Osteoblast (primary cell): ENCODE measurements around the gene CPLX3. TPM values are rescaled to one million over a fixed set of nuclear protein-coding genes. Genes with fewer than 3 reads are reported as not detected.

Experiments used
- DNase-seq: peaks from one replicate; pipeline ENCODE4 v3.0.0; 2011; ENCODE audit warnings: low spot score, mixed read lengths; ENCODE audit not compliant: insufficient read length; ENCODE audit errors: missing footprints
- H2AFZ ChIP-seq: 2 replicates; pipeline ENCODE4 v1.6.0; 2011; ENCODE audit warnings: mild to moderate bottlenecking, low read length
- H3K27ac ChIP-seq: 2 replicates; pipeline ENCODE4 v1.5.1; 2011; ENCODE audit warnings: mild to moderate bottlenecking, low read depth, low read length, moderate library complexity
- H3K27me3 ChIP-seq: 2 replicates; pipeline ENCODE4 v1.6.0; 2012; ENCODE audit warnings: mild to moderate bottlenecking, control low read depth, inconsistent platforms, low read length, moderate library complexity; ENCODE audit not compliant: insufficient read depth
- H3K36me3 ChIP-seq: 2 replicates; pipeline ENCODE4 v1.5.1; 2011; ENCODE audit warnings: mild to moderate bottlenecking, low read length, control low read depth, moderate library complexity; ENCODE audit not compliant: insufficient read depth
- H3K4me1 ChIP-seq: 2 replicates; pipeline ENCODE4 v1.5.1; 2011; ENCODE audit warnings: mild to moderate bottlenecking, low read length, control low read depth, moderate library complexity; ENCODE audit not compliant: insufficient read depth
- H3K4me2 ChIP-seq: 2 replicates; pipeline ENCODE4 v1.6.0; 2011; ENCODE audit warnings: mild to moderate bottlenecking, low read length; ENCODE audit not compliant: insufficient read depth
- H3K4me3 ChIP-seq: fragments of 200-600 bp; sonication (generic); 3 replicates; pipeline ENCODE4 v1.5.1; 2012; ENCODE audit warnings: mild to moderate bottlenecking, low read length, inconsistent platforms; ENCODE audit not compliant: insufficient read depth
- H3K79me2 ChIP-seq: 2 replicates; pipeline ENCODE4 v1.6.0; 2012; ENCODE audit warnings: mild to moderate bottlenecking, low read length, control low read depth, inconsistent platforms; ENCODE audit not compliant: insufficient read depth
- H3K9me3 ChIP-seq: 2 replicates; pipeline ENCODE4 v1.5.1; 2011; ENCODE audit warnings: low read depth, low read length, control low read depth
- H4K20me1 ChIP-seq: 2 replicates; pipeline ENCODE4 v1.6.0; 2012; ENCODE audit warnings: mild to moderate bottlenecking, low read length, control low read depth; ENCODE audit not compliant: insufficient read depth
- total RNA-seq: library from RNA; depleted of rRNA; stranded (reverse); fragments of >200 nt; gene quantifications from 2 replicates; pipeline ENCODE4 v1.2.3, GENCODE V29; 2012
- TF ChIP-seq, protein P1 (sequence below): IDR thresholded peaks from 2 replicates; pipeline ENCODE4 v1.5.1; 2011; ENCODE audit warnings: mild to moderate bottlenecking, low read depth, low read length, moderate library complexity; ENCODE audit errors: extremely low read depth

Gene CPLX3
- total RNA-seq, 1 donor: not detected

DNA sequence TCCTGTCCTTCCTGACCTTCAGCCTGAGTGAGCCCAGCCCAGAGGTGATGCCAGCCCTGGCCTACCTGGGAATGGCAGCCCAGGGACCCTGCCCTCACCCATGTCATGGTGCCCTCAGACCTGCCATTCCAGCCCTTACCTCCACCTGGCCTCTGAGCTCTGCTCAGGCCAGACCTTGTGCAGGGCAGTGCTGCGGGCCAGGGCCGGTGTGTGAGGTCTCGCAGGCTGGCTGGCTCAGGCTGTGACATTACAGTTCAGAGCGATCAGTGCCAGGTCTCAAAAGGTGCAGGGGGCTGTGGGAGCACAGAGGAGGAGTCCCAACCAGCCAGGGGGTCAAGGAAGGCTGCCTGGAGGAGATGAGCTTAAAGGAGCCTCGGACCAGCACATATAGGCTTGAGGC, 6.4 kb upstream of the CPLX3 start:
- Histone ChIP-seq H3K27ac (no peak overlapping the region), H3K4me1 (no peaks in the 10 kb centered on the region), H3K27me3 (peaks cover 4% of the 10 kb centered on the region), H3K4me3 (no peak overlapping the region), H3K4me2 (no peak overlapping the region), H3K36me3 (no peaks in the 10 kb centered on the region), H3K79me2 (no peaks in the 10 kb centered on the region), H4K20me1 (no peaks in the 10 kb centered on the region), H3K9me3 (no peaks in the 10 kb centered on the region), H2AFZ (no peak overlapping the region)
- no peak for DNase-seq
- TF ChIP-seq, protein P1, sequence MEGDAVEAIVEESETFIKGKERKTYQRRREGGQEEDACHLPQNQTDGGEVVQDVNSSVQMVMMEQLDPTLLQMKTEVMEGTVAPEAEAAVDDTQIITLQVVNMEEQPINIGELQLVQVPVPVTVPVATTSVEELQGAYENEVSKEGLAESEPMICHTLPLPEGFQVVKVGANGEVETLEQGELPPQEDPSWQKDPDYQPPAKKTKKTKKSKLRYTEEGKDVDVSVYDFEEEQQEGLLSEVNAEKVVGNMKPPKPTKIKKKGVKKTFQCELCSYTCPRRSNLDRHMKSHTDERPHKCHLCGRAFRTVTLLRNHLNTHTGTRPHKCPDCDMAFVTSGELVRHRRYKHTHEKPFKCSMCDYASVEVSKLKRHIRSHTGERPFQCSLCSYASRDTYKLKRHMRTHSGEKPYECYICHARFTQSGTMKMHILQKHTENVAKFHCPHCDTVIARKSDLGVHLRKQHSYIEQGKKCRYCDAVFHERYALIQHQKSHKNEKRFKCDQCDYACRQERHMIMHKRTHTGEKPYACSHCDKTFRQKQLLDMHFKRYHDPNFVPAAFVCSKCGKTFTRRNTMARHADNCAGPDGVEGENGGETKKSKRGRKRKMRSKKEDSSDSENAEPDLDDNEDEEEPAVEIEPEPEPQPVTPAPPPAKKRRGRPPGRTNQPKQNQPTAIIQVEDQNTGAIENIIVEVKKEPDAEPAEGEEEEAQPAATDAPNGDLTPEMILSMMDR: no peak

DNA sequence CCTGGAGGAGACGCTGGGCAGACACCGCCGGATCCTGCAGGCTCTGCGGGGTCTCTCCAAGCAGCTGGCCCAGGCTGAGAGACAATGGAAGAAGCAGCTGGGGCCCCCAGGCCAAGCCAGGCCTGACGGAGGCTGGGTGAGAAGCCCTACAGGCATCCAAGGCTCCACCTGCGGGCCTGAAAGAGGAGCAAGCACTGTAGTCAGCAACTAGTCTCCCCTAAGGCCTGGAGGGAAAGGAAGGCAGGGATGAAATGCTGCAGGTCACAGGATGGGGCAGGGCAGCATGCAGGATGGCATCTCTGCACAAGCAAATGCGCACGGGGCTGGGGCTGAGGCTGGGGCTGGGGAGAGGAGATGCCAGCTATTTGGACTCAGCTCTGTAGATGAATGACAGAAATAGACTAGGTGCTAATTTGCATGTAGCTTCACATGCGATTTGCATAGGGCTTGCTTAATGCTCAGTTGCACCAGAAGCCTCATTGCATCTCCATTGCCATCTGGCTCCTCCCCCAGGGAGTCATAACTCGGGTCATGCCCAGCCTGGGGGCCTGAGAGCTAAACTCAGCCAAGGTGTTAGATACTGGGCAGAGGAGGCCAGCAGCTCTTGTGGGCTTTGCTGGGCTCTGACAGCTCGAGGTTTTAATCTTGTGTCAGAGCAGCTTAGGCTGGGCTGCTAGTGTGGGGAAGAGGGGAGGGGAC, 5.2 kb upstream of the CPLX3 start:
- no peaks in the 10 kb centered on the region for H3K9me3 ChIP-seq

DNA sequence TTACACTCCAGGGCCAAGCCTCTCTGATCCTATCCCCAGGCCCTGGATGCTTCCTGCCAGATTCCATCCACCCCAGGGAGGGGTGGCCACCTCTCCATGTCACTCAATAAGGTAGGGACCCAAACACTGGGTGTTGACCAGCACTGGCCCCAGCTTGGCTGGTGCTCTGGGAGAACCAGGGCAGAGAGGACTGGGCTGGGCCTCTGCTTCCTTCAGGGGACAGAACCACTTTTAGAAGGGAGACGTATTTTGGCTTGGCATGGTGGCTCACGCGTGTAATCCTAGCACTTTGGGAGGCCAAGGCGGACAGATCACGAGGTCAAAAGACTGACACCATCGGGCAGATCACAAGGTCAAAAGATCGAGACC, 4.7 kb upstream of the CPLX3 start:
- DNase-seq: no peak
- H3K27ac ChIP-seq: no peak overlapping the region
- TF ChIP-seq, protein P1: no peak
- no peaks in the 10 kb centered on the region for H3K9me3 ChIP-seq
- H3K79me2 ChIP-seq: no peaks in the 10 kb centered on the region
- no peaks in the 10 kb centered on the region for H4K20me1 ChIP-seq
- no peaks in the 10 kb centered on the region for H3K4me1 ChIP-seq
- no peak overlapping the region for H3K4me3 ChIP-seq
- no peaks in the 10 kb centered on the region for H3K36me3 ChIP-seq
- peaks cover 14% of the 10 kb centered on the region for H3K27me3 ChIP-seq
- H3K4me2 ChIP-seq: no peak overlapping the region
- no peak overlapping the region for H2AFZ ChIP-seq

More for the DNA sequence above, 5.2 kb upstream of the CPLX3 start:
- Histone ChIP-seq H3K4me3 (no peak overlapping the region), H2AFZ (no peak overlapping the region), H3K79me2 (no peaks in the 10 kb centered on the region), H3K27ac (no peak overlapping the region), H4K20me1 (no peaks in the 10 kb centered on the region), H3K4me2 (no peak overlapping the region), H3K36me3 (no peaks in the 10 kb centered on the region), H3K27me3 (peaks cover 11% of the 10 kb centered on the region), H3K4me1 (no peaks in the 10 kb centered on the region)
- no peak for DNase-seq
- TF ChIP-seq, protein P1: no peak

GRCh38 chr15:74822233-74822632, 4.2 kb upstream of the CPLX3 start:
- TF ChIP-seq, protein P1: no peak
- no peaks in the 10 kb centered on the region for H3K79me2 ChIP-seq

More at GRCh38 chr15:74822233-74822632, 4.2 kb upstream of the CPLX3 start:
- no peak for DNase-seq
- Histone ChIP-seq H3K27ac (no peak overlapping the region), H3K9me3 (no peaks in the 10 kb centered on the region), H3K36me3 (no peaks in the 10 kb centered on the region), H3K4me1 (no peaks in the 10 kb centered on the region), H4K20me1 (no peaks in the 10 kb centered on the region), H3K4me2 (no peak overlapping the region), H2AFZ (no peak overlapping the region), H3K27me3 (peaks cover 18% of the 10 kb centered on the region), H3K4me3 (no peak overlapping the region)
